Skin epidermis (tissue), 12 donors: ENCODE results near the gene SMG6.
A peak's percentile ranks its signal among the peaks of the same experiment; 100 is the strongest.

Source experiments
- H3K27ac ChIP-seq, 21 experiments: fragments of 200-600 bp; sonication (generic) in 11 of 21; one replicate each; pipeline ENCODE4 v1.5.0; 2020; ENCODE audit warnings: mild to moderate bottlenecking in 3 of 21, inconsistent platforms in 2 of 21, moderate library complexity in 2 of 21
- H3K4me3 ChIP-seq, 7 experiments: fragments of 200-600 bp; sonication (generic) in 2 of 7; one replicate each; pipeline ENCODE4 v1.5.0; 2020; ENCODE audit warnings: inconsistent platforms in 2 of 7, mild to moderate bottlenecking in 2 of 7, moderate library complexity in 1 of 7

SMG6 gene

DNA sequence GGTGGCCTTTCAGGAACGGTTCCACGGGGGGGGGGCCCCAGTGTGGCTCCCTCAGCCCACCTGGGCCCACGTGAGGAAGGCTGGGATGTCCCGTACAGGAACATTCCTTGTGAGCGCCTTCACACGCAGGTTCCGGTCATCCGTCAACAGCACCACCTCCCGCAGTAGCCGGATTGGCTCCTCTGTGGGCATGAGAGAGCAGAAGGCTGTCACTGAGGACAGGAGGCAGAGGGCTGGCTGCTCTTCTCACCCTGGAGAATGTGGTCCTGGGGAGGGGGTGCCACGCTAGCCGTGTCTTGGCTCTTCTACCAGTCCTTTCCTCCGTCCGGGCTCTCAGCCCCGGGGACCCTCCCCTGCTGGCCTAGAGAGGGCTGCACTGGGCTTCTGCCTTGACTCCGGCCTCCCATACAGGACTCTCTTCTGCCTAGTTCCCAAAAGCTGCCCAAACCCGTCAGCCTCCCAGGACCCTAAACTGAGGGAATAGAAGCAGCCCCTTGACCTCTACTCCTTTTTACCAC lies 242.1 kb downstream of the SMG6 start:
- Histone ChIP-seq H3K4me3 (no peak overlapping the region), H3K27ac (peak overlapping the region in 9 of 21 experiments; percentile 22 to 72 (median 57))

DNA sequence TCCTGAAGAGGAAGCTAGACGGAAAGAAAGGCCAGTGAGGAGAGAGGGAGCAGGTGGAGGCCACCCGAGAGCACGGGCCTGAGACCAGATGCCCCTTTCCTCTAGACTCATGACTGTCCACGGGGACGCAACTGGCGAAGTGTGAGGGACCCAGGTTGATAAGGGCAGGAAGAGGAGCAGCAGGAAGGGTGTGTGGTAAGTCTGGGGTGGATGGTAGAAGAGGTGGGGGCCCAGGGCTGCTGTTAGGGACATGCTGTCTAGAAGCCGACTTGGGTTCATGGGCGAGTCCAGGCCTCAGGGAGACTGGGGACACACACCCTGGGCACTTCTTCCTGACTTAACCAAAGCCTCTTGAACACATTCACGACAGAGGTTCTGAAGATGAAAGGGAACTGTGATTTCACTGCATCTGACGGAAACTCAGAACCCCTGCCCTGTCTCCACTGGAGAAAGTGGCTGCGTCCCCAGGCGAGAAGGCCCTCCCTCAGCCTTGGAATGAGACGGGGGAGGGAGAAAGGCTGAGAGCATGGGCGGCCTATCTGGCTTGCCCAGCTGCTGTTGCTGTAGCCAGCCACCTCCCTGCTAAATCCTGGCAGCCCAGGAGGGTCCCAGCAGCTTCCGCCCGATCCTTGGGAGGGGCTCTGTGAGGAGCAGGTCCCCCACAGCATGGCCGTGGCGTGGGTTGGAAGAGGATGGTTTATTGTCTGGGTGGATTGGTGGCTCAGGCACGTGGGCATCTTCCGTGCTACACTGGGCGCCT lies 242.7 kb downstream of the SMG6 start:
- Histone ChIP-seq H3K27ac (peak overlapping the region in 11 of 21 experiments; percentile 20 to 72 (median 46)), H3K4me3 (no peak overlapping the region)

DNA sequence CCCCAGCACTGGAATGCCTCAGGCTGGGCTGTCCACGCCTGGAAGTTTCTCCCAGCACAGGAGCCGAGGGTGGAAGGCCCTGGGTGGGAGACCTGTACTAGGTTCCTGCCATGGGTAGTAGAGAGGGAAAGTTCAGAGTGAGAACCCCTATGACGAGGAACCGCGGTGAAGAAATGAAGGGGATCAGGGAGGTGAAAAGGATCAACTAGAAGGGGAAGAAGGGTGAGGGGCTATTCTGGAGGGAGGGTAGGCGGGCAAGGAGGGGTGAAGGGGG lies 243.3 kb downstream of the SMG6 start:
- peak overlapping the region in 10 of 21 experiments; percentile 10 to 69 (median 36) for H3K27ac ChIP-seq
- H3K4me3 ChIP-seq = no peak overlapping the region

DNA sequence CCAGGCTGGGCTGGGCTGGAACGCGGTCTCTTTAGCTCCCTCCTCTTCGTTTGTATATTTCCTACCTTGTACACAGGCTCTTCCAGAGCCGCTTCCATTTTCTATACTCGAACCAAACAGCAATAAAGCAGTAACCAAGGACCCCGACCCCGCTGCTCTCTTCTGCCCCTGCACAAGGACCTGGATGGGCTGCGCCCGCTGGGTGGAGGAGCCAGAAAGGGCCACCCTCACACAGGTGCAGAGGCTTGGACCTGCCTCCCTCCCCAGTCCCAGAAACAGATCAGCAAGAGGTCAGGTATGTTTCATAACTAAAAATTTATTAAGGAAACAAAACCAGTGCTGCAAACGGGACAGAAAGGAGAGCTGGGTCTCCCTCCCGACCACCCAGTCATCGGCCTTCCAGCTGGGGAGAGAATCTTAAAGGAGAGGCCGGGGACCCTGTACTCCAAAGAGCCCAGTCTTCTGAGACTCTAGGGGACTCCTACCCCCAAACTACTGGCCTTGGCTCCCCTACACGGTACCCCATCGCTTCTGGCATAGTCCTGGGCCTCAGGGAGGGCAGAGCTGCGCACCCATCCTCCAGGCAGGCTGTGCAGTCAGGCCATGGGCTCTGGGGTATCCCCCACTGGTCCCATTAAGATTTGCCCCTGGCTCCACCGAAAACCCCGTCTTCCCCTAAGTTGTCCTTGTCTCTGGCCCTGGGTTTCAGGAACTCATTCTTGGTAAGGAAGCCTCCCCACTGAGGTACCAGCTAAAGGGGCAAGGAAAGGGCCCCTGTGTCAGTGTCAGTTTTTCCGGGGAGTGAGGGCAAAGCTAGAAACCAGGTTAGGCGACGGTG lies 243.8 kb downstream of the SMG6 start:
- H3K4me3 ChIP-seq = peak overlapping the region in 3 of 7 experiments; percentile 7 to 19 (median 15)
- peak overlapping the region in 12 of 21 experiments; percentile 11 to 69 (median 44) for H3K27ac ChIP-seq

DNA sequence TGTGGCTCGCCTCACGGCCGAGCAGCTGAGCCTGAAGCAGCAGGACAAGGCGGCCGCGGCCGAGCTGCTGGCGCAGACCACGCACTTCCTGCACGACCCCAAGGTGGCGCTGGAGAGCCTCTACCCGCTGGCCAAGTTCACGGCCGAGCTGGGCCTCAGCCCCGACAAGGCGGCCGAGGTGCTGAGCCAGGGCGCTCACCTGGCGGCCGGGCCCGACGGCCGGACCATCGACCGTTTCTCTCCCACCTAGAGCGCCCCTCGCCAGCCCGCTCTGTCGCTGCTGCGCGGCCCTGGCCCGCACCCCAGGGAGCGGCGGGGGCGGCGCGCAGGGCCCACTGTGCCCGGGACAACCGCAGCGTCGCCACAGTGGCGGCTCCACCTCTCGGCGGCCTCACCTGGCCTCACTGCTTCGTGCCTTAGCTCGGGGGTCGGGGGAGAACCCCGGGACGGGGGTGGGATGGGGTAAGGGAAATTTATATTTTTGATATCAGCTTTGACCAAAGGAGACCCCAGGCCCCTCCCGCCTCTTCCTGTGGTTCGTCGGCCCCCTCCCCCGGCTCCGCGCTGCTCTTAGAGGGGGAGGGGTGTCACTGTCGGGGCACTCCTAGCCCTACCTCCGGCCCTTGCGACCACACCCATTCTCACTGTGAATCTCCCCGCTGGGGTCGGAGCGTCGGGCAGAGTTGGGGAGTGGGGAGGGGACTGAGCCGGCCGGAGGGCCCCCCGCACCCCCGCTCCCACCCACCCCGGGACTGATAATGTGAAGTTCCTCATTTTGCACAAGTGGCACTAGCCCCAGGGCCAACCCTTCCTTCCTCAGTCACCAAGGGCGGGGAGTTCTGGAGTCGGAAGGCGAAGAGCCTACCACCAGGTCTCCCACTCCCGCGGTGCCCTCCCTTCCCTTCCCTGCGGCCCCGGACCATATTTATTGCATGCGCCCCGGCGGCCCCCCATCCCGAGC lies 244.7 kb downstream of the SMG6 start:
- peak overlapping the region in 4 of 7 experiments; percentile 7 to 19 (median 12) for H3K4me3 ChIP-seq
- peak overlapping the region in 13 of 21 experiments; percentile 4 to 94 (median 43) for H3K27ac ChIP-seq

DNA sequence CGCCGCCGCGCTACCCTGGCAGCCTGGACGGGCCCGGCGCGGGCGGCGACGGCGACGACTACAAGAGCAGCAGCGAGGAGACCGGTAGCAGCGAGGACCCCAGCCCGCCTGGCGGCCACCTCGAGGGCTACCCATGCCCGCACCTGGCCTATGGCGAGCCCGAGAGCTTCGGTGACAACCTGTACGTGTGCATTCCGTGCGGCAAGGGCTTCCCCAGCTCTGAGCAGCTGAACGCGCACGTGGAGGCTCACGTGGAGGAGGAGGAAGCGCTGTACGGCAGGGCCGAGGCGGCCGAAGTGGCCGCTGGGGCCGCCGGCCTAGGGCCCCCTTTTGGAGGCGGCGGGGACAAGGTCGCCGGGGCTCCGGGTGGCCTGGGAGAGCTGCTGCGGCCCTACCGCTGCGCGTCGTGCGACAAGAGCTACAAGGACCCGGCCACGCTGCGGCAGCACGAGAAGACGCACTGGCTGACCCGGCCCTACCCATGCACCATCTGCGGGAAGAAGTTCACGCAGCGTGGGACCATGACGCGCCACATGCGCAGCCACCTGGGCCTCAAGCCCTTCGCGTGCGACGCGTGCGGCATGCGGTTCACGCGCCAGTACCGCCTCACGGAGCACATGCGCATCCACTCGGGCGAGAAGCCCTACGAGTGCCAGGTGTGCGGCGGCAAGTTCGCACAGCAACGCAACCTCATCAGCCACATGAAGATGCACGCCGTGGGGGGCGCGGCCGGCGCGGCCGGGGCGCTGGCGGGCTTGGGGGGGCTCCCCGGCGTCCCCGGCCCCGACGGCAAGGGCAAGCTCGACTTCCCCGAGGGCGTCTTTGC lies 245.6 kb downstream of the SMG6 start:
- Histone ChIP-seq H3K27ac (peak overlapping the region in 6 of 21 experiments; percentile 22 to 94 (median 86)), H3K4me3 (peak overlapping the region in 1 of 7 experiments; percentile 15)

DNA sequence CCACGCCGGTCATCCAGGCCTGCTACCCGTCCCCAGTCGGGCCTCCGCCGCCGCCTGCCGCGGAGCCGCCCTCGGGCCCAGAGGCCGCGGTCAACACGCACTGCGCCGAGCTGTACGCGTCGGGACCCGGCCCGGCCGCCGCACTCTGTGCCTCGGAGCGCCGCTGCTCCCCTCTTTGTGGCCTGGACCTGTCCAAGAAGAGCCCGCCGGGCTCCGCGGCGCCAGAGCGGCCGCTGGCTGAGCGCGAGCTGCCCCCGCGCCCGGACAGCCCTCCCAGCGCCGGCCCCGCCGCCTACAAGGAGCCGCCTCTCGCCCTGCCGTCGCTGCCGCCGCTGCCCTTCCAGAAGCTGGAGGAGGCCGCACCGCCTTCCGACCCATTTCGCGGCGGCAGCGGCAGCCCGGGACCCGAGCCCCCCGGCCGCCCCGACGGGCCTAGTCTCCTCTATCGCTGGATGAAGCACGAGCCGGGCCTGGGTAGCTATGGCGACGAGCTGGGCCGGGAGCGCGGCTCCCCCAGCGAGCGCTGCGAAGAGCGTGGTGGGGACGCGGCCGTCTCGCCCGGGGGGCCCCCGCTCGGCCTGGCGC lies 246.3 kb downstream of the SMG6 start:
- peak overlapping the region in 6 of 21 experiments; percentile 29 to 94 (median 86) for H3K27ac ChIP-seq
- peak overlapping the region in 4 of 7 experiments; percentile 56 to 67 (median 58) for H3K4me3 ChIP-seq

DNA sequence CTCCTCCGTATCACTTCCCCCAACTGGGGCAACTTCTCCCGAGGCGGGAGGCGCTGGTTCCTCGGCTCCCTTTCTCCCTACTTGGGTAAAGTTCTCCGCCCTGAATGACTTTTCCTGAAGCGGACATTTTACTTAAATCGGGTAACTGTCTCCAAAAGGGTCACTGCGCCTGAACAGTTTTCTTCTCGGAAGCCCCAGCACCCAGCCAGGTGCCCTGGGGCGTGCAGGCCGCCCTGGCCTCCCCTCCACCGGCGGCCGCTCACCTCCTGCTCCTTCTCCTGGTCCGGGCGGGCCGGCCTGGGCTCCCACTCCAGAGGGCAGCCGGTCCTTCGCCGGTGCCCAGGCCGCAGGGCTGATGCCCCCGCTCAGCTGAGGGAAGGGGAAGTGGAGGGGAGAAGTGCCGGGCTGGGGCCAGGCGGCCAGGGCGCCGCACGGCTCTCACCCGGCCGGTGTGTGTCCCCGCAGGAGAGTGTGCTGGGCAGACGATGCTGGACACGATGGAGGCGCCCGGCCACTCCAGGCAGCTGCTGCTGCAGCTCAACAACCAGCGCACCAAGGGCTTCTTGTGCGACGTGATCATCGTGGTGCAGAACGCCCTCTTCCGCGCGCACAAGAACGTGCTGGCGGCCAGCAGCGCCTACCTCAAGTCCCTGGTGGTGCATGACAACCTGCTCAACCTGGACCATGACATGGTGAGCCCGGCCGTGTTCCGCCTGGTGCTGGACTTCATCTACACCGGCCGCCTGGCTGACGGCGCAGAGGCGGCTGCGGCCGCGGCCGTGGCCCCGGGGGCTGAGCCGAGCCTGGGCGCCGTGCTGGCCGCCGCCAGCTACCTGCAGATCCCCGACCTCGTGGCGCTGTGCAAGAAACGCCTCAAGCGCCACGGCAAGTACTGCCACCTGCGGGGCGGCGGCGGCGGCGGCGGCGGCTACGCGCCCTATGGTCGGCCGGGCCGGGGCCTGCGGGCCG lies 247.1 kb downstream of the SMG6 start:
- Histone ChIP-seq H3K4me3 (peak overlapping the region; percentile 4 to 67 (median 57)), H3K27ac (peak overlapping the region in 18 of 21 experiments; percentile 8 to 94 (median 84))

DNA sequence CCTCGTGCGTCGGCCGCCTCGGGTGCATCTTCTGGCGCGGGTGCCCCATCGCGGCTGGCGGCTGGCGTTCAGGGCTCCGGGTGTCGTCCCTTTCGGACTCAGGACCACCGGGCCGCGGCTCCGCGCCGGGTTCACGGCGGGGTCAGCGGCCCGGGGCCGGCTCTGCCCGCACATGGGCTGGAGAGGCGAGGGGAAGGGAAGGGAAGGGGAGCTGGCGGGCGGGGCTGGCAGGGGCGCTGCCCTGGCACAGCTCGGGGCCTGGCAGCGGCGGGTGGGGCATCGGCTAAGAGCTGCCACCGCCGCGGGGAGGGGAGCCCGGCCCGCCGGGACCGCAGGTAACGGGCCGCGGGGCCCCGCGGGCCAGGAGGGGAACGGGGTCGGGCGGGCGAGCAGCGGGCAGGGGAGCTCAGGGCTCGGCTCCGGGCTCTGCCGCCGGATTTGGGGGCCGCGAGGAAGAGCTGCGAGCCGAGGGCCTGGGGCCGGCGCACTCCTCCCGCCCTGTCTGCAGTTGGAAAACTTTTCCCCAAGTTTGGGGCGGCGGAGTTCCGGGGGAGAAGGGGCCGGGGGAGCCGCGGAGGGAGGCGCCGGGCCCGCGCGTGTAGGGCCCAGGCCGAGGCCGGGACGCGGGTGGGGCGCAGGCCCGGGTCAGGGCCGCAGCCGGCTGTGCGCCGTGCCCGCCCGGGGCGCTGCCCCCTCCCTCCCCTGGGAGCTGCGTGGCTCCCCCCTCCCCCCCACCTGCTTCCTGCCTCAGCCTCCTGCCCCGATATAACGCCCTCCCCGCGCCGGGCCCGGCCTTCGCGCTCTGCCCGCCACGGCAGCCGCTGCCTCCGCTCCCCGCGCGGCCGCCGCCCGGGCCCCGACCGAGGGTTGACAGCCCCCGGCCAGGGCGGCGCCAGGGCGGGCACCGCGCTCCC lies 248.0 kb downstream of the SMG6 start:
- H3K4me3 ChIP-seq = peak overlapping the region; percentile 26 to 67 (median 57)
- peak overlapping the region; percentile 23 to 94 (median 83) for H3K27ac ChIP-seq

DNA sequence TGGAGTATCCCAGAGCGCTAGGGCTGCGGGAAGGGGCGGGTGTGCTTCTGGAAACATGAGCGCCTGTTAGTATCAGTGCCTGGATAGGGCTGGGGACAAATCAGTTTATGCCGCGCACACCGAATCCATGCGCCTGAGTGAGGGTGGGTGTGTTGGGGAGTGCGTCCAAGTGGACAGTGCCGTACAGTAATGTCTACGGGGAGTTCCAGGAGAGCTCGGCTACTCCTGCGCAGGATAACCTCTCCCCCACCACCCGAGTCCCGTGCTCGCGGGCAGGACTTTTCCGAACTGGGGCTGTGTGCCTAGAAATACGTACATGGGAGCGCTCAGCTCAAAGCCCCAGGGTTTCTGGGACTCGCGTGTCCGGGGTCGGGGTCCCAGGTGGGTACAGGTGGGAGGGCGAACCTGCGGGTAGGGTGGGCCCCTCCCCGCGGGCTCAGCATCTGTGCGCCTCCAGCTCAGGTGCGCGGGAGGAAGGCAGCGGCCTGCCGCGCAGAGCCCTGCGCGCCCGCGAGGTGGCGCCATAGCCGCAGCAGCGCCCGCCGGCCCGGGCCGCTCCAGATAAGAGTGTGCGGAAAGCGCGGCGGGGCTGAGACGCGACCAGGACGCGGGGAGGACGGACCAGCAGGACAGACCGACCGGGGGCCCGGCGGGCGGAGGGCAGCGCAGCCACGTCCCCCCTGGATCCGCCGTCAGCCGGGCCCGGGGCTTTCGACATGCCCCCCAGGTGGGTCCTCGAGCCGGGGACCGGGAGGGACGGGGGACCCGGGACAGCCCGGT lies 248.9 kb downstream of the SMG6 start, which contains the start of gene HIC1:
Gene HIC1 (plus strand): TSS at position 592 of the 780 bp plus-strand sequence. CDS start 1,588 bp downstream, outside the sequence.
- H3K27ac ChIP-seq = peak within 1 kb of the TSS; percentile 23 to 94 (median 83)
- peak within 1 kb of the TSS; percentile 26 to 67 (median 57) for H3K4me3 ChIP-seq

DNA sequence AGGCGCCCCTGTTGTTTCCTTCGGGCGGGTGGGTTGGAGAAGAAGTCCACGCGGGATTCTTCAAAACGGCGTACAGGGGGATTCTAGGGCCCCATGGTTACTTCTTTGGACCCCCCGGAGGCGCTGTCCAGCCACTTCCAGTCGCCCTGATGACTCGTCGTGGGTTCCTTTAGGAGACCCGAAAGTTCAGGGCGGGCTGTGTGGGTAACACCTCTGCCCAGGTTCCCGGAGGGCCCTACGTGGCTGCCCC lies 249.4 kb downstream of the SMG6 start:
- Histone ChIP-seq H3K4me3 (peak overlapping the region; percentile 26 to 60 (median 56)), H3K27ac (peak overlapping the region in 17 of 21 experiments; percentile 10 to 94 (median 62))

DNA sequence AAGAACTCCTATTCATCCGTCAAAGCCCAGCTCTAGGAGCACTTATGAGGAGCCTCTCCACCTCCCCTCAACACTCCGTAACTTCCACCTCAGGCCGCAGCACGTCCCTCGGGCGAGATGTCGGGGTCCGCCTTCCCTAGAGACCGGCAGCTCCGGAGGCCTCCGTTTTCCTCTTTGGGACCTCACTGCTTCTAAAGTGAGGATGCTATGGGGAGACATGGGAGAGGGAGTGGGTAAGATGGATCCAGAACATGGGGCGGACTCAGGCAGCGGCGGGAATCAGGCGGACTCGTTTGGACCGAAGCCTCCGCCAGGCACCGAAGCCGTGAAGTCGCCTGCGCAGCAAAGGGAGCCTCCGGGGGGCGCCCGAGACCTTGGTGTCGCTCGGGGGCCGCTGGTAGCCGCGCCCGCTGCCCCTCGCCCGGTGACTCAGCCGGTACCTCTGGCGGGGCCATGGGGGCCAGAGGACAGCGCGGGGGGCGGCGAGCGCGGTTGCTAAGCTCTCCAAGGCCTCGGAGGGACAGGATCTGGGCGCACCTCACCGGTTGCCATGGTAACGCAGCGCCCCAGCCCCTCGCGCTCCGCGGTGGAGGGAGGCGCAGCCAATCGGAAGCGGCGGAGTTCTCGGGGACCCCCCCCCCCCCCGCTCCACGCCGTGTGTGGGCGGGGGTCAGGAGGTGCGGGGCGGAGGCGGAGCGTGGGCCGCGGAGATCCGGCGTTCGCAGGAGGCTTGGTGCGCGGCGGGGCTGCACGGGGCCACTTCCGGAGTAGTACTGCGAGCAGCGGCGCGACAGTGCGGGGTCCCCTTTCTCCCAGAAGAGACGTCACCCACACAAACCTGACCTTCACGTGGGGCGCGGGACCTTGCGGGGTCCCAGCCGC lies 250.0 kb downstream of the SMG6 start:
- peak overlapping the region in 18 of 21 experiments; percentile 10 to 94 (median 59) for H3K27ac ChIP-seq
- peak overlapping the region; percentile 26 to 60 (median 56) for H3K4me3 ChIP-seq

DNA sequence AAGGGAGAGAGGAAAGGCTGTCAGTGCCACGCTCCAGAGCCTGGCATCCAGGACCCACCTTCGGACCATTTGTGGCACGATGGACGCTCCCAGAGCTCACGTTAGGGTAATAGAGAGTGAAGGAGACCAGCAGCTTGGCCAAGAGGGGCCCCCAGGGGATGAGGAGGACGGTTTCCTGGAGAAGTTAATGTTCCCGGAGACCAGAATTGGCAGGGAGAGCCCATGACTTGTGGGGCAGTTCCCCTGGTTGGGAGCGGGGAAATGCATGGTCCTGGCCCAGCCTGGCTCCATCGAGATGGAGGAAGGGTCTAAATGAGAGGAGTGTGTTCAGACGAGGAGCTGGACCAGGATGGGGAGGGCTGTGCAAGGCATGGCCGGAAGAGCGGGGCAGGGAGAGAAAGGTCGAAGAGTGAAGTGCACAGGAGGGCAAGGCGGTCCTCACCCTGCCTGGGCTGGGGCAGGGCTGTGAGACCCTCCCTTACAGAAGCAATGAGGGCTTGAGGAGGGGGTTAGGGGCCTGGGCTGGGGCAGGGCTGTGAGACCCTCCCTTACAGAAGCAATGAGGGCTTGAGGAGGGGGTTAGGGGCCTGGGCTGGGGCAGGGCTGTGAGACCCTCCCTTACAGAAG lies 251.5 kb downstream of the SMG6 start:
- H3K4me3 ChIP-seq = no peak overlapping the region

More for the DNA sequence above, 251.5 kb downstream of the SMG6 start:
- peak overlapping the region in 2 of 21 experiments; percentile 25 to 34 for H3K27ac ChIP-seq
